HG02885 (cell line): ENCODE measurements around the gene C9orf43.
"Not testable (repeated sequence)": the region's sequence is repeated elsewhere in the genome, so short reads cannot be mapped to it uniquely, and the experiment has no call there.

Source experiments
- ATAC-seq: cut with Tn5 transposase; IDR thresholded peaks from one replicate; pipeline ENCODE4 v1.9.1; 2021; ENCODE audit warnings: mild to moderate bottlenecking; ENCODE audit not compliant: unreplicated experiment, poor library complexity

Gene C9orf43

GRCh38 chr9:113410207-113410864 lies at the start of gene C9orf43, which contains the start of gene POLE3:
TSS of gene C9orf43 (plus strand) at chr9:113410747. CDS start at chr9:113413494, 2,747 bp downstream.
TSS of gene POLE3 (minus strand) at chr9:113410675. CDS start at chr9:113410293, 382 bp downstream.
- peak; percentile 90 for ATAC-seq

- ATAC-seq, result no peak
Observed at GRCh38 chr9:113361304-113362018, 49.1 kb upstream of the C9orf43 start.

GRCh38 chr9:113363336-113363735 lies 47.2 kb upstream of the C9orf43 start:
- no peak for ATAC-seq

- ATAC-seq, result no peak
Observed at GRCh38 chr9:113364951-113365350, 45.6 kb upstream of the C9orf43 start.

GRCh38 chr9:113365652-113366051 lies 44.9 kb upstream of the C9orf43 start:
- not testable (repeated sequence) for ATAC-seq

GRCh38 chr9:113368348-113368981 lies 42.1 kb upstream of the C9orf43 start:
- ATAC-seq, result no peak

- no peak for ATAC-seq
Observed at GRCh38 chr9:113368982-113369854, 41.3 kb upstream of the C9orf43 start.

- ATAC-seq, result no peak
Observed at GRCh38 chr9:113369855-113370140, 40.7 kb upstream of the C9orf43 start.

GRCh38 chr9:113370806-113371325 lies 39.7 kb upstream of the C9orf43 start:
- no peak for ATAC-seq

- ATAC-seq, result no peak
Observed at GRCh38 chr9:113372059-113372458, 38.5 kb upstream of the C9orf43 start.

- ATAC-seq, result no peak
Observed at GRCh38 chr9:113373256-113373655, 37.3 kb upstream of the C9orf43 start.

GRCh38 chr9:113373676-113374392 lies 36.7 kb upstream of the C9orf43 start:
- ATAC-seq, result no peak

- ATAC-seq, result no peak
Observed at GRCh38 chr9:113375057-113376023, 35.2 kb upstream of the C9orf43 start.

- ATAC-seq, result peak; percentile 70
Observed at GRCh38 chr9:113376634-113377567, 33.6 kb upstream of the C9orf43 start, which contains the start of gene HDHD3. TSS of gene HDHD3 (minus strand) at chr9:113376986. CDS start at chr9:113374354, 2,632 bp downstream.

GRCh38 chr9:113379094-113379828 lies 31.3 kb upstream of the C9orf43 start:
- not testable (repeated sequence) for ATAC-seq

- not testable (repeated sequence) for ATAC-seq
Observed at GRCh38 chr9:113379829-113380210, 30.7 kb upstream of the C9orf43 start.
